T-helper 2 cell (primary cell): ENCODE results near the gene PRKAG2.
"Not testable (repeated sequence)": the region's sequence is repeated elsewhere in the genome, so short reads cannot be mapped to it uniquely, and the experiment has no call there.

ENCODE experiments used
- DNase-seq, 5 experiments: peaks; one replicate each; pipeline versions ENCODE4 v3.0.0 to v3.0.0-alpha.2; 2012 to 2022

The PRKAG2 gene

DNA sequence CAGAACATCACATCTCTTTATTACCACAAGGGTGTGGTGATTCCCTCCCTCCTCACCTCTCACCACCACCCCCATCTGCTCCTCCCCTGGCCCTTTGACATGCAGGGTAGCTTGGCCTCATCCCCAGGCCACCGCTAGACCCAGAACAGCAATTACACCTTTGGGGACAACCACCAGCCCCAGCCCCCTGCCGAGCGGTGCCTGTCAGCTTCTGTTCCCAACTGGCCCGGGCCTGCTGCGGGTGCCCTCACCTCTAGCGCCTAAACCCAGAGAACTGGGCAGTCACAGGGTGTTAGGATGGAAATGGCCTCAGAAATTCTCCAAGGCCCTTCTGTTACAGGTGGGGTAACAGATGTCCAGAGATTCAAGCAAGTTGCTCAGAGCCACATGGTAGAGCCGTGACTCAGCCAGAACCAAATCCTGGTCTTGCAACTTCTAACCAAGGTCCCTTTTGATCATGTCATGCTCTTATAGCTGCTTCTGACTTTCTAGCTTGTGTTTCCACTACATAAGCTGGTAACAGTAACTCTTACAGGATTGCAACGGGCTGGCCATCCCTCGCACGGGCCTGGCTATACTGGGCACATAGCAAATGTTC lies 78.0 kb downstream of the PRKAG2 start:
- no peak for DNase-seq

DNA sequence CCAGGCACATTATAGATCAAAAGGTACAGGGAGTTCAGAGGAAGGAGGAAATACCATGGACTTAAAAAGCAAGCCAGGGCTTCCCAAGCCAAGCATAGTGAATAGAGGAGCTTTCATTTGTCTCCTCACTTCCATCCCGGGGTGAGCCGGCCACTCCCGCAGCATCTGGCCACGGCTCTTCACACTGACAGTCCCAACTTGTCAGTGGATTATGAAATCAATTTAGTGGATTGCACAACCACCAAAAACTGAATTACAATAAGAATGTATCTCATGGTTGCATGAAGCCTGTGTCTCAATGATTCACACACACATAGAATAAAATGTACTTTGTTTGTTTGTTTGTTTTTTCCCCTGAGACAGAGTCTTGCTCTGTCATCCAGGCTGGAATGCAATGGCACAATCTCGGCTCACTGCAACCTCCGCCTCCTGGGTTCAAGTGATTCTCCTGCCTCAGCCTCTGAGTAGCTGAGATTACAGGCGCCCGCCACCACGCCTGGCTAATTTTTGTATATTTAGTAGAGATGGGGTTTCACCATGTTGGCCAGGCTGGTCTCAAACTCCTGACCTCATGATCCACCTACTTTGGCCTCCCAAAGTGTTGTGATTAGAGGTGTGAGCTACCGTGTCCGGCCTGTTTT lies 79.1 kb downstream of the PRKAG2 start:
- DNase-seq, result not testable (repeated sequence)

GRCh38 chr7:151796871-151797537 lies 79.9 kb downstream of the PRKAG2 start:
- DNase-seq, result no peak

GRCh38 chr7:151796091-151796870 lies 80.6 kb downstream of the PRKAG2 start:
- no peak for DNase-seq

- peak in 4 of 5 experiments; percentile 19 to 88 (median 56) for DNase-seq
These were observed 81.6 kb downstream of the PRKAG2 start for GRCh38 chr7:151795168-151795811.

DNA sequence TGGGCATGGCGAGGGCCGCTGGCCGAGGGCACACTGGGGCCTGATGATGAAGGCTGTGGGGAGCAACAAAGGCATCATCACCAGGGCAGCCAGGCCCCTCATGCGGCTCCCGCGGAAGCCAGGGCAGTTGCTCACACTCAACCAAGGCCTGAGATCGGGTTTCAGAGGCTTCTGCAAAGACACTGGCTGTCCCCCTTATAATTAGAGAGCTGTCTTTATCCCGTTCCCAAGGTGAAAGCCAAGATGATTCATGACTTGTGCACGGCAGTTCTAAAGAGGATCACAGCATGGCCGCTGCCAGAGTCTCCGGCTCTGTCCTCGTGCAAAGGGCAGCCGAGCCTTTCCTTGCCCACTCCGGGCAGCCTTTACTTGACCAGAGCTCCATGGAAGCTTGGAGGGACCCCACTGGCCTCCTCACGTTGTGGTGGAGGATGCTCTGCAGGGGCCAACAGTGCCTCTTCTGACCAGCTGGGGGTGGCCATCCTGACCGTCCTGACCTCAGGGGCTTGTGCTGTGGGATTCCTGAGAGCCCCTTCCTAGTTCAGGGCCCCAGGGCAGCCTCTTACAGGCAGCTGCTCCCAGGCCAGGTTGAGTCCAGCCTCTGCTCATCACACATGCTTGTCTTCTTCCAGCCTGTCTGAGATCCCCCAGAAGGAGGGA lies 82.3 kb downstream of the PRKAG2 start:
- DNase-seq, result no peak

GRCh38 chr7:151793991-151794507 lies 82.9 kb downstream of the PRKAG2 start:
- DNase-seq, result no peak

DNA sequence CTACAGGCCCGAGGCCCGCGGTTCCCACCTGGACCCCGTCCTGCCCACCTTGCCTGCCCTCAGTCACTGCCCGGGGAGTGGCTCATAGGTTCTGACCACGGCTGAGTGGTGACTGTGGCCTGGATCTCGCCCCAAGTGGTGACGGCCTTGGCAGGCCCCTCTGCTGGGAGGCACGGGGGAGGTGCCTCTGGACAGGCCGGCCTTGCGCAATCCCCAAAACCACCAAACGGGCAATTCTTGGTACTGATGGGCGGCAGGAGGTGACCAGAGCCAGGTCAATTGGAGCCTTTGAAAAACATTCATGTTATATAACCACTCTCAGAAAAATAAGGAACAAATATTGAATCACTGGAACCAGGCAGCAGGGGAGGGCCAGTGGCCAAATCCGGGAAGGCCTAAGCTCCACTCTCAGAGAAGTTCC lies 83.4 kb downstream of the PRKAG2 start:
- DNase-seq, result no peak

- DNase-seq, result no peak
These were observed 84.3 kb downstream of the PRKAG2 start for GRCh38 chr7:151792636-151793035.

DNA sequence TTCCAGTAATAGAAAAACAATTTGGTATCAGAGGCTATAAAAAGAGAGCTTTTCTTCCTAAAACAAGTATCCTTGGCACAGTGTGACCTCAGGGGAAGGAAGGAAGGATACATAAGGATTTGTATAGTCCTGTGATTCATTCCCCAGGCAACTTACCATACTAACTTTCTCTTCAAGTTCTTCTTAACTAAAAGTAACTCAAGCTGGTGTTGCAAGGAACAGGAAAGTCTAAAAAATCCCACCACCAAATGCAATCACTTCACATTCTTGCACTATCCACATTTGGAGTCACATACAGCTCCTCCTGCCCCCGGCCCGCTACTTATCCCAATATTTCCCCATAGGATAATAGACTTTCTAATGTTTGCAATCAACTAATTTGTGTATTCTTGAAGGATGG lies 84.8 kb downstream of the PRKAG2 start:
- DNase-seq, result no peak

DNA sequence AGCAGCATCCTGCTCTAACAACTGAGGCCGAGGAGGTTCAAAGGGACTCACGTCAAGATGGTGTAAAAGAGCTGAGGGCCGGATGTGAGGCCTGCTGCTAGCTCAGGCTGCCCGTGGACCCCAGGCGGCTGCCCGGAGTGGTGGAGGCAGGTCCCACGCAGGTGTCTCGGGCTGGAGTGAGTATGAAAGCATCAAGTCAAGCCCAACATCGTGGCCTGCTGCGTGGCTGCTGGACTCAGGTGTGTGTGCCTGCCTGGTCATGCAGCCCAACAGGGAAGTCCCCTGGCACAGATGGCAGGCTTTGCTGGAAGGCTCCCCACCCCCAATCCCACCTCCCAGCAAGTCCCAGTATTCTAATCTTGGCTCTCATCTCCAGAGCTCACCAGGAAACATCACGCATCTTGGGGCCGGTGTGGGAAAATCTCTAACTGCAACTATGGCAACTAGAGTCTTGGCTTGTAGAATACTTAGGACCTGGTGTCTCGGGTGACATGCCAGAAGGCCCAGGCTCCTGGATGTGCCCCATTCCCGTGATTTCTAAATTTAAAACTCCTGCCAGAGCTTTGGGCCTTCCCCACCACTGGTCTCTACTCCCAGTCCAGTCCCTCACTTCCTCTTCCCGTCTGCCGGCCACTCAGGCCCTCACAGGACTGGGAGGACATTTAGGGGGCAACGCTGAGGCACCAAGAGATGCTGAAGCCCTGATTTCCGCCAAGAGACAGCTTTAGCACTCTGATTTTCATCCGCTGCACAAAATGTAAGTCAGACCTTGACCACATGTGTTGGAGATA lies 85.9 kb downstream of the PRKAG2 start:
- no peak for DNase-seq

DNA sequence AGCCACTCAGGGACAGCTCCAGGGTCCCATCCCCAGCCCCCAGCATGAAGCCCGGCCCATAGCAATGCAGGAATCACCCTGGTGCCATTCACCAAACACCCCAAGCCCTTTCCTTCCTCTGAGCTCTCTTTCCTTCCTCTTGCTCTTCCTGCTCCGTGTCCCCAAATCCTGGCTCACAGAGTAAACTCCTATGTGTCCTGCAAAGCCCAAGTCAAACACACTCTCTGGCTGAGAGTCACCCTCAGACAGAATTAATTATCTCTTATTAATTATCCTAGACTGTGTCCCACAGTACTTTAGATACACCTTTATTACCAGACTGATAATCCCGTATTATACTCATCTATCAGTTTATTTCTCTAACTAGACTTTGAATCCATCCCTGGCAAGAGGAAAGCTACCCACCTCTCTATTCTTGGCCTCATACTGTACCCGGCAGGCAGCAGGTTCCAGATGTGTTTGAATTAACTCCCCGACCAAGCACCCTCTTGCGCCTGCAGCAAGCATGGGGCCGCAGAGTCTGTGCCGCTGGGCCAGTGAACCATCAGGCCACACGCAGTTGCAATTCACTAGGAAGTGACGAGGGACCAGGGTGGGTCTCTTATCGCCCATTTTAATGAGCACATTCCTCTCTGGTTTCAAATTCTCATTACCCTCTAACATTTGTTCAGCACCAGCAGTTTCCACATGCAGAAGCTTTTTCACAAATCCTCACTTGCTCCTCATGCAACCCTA lies 86.7 kb downstream of the PRKAG2 start:
- DNase-seq, result no peak

DNA sequence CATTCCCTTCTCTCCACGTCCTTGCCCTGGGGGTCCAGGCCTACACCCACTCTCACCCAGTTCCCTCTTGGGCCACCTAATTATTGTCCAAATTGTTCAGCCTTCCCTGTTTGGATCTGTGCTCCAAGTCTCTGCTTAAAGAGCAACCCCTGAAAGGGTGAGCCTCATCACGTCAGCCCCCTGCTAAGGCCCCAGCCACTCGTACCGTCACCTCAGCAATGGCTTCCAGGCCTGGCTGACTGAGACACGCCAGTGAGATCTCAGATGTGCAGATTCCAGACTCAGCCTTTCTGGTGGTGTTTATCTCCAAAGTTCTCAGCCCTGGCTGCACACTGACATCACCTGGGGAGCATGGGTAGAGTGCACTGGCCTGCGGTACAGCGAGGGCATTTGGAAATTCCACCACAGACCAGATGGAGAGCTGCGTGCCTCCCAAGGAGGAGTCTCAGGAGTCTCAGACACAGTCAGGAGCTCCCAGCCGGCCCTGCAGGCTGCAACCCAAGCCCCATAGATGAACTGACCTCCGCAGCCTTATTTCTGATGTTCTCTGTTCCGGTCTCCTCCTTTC lies 87.5 kb downstream of the PRKAG2 start:
- no peak for DNase-seq

DNA sequence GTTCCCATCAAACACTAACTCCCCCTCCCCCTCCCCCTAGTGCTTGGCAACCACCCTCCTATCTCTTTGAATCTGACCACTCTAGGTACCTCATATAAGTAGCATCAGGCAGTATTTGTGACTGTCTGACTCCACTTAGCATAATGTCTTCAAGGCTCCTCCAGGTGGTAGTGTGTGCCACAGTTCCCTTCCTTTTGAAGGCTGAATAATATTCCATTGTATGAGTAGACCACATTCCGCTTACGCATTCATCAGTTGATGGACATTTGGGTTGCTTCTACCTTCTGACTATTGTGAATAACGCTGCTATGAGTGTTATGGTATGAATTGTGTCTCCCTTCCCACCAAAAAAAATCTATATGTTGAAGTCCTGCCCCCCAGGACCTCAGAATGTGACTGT lies 89.6 kb downstream of the PRKAG2 start:
- DNase-seq, result peak in 1 of 5 experiments; percentile 32

- DNase-seq, result no peak
These were observed 90.0 kb downstream of the PRKAG2 start for GRCh38 chr7:151786936-151787335.

GRCh38 chr7:151786241-151786640 lies 90.7 kb downstream of the PRKAG2 start:
- no peak for DNase-seq

DNA sequence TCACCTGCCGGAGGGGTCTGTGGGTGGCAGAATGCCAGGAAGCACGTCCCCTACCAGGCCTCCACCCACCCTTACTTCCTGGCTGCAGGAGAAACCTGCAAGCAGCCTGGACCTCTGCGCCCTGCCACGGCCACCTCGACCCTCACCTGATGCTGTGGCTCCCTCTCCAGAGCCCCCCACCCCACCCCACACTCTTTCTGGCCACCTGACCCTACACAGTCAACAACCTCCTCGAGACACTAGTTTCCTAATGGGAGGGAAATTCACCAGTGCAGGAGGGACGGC lies 91.3 kb downstream of the PRKAG2 start:
- DNase-seq, result no peak

DNA sequence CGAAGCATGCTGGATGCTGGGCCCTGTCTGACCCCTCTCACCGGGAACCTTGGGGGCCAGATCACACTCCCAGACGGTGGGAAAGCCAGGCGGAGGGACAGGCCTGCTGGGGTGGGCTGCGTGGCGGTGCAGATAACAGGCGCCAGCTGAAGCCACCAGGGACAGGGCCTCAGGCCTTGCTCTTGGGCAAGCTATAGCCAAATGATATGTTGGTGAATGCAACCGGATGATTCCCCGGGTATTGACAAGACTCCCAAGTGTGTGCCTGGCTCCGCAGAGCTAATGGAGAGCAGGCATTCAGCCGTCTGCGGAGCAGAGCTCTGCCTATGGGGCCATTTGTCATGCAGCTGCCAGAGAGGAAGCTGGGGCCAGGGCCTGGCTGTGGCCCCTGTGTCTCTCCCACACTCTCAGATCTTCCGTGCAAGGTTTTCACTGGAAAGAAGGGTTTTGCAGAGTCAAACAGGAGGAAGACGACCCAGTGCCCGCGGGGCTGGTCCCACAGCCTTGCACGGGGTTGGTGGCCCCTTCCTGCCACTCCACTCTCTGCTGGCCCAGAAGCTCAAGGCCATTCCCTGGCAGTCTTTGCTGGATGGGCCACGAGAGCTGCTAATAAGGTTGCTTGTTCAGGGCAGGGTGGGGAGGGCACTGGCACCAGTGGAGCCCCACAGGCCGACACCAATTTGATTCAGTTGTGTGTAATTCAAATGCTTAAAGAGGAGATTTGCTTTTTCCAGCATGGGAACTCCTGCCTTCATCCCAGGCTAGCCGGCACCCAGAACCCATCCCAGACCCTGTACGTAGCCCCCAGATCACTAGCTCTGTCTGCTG lies 91.8 kb downstream of the PRKAG2 start:
- no peak for DNase-seq

DNA sequence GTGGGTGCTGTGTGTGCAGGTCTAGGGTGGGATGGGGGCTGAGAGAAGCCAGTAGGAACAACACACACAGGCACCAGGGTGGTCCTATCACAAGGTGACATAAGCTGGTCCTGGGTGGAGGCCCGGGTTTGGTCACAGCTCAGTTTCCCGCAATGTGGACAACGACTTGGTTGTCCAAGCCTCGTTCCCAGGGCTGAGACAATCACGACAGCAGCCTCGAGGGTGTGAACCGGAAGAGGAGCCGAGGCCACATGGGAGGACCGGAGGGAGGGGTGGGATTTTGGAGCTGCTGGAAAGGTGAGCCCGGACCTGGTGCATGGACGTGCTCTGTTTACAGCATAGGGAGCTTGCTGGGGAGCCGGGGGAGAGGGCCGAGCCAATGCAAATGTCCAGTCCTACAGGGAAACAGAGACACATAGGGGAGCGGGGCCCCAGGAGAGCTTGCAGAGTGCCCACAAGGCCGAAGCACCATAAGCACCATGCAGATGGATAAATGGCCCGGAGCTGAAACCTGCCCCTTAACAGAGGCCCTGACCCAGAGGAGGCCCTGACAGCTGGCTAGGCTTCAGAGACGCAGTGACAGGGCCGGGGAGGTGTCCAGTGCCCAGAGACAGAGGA lies 92.8 kb downstream of the PRKAG2 start:
- DNase-seq, result no peak
